GM12878 (cell line): ENCODE measurements around the gene SPDL1. TPM values are rescaled to one million over a fixed set of nuclear protein-coding genes. Genes with fewer than 3 reads are reported as not detected.
A peak's percentile ranks its signal among the peaks of the same experiment; 100 is the strongest.

ENCODE experiments used
- ATAC-seq: fragments of 200-7000 bp; cut with Tn5 transposase; 3 replicates; pipeline ENCODE4 v1.9.1; 2020; ENCODE audit warnings: mild to moderate bottlenecking, moderate library complexity
- BruUV-seq: library from RNA; stranded (reverse); fragments of 400-500 nt; replicated peaks from 2 replicates; lab custom pipeline; 2021; lab: Mats Ljungman, UMichigan
- CTCF ChIA-PET: fragments of 300-600 bp; sonication (Branson Sonifier 250); formaldehyde crosslinking; extraction: SDS; loops from one replicate; lab custom pipeline; 2021; ENCODE audit warnings: inconsistent platforms; lab: Yijun Ruan, JAX
- POLR2A ChIA-PET: fragments of 350-600 bp; formaldehyde crosslinking; extraction: SDS; loops from one replicate; lab custom pipeline; 2021; ENCODE audit warnings: inconsistent platforms; lab: Charles Lee
- RAD21 ChIA-PET: fragments of 300-600 bp; sonication (Branson Sonifier 250); formaldehyde crosslinking; loops from one replicate; lab custom pipeline; 2023; ENCODE audit warnings: antibody characterized with exemption; ENCODE audit not compliant: unreplicated experiment; lab: Charles Lee
- SMC1A ChIA-PET: fragments of 300-600 bp; sonication (Branson Sonifier 250); formaldehyde crosslinking; loops from one replicate; lab custom pipeline; 2023; ENCODE audit not compliant: unreplicated experiment, uncharacterized antibody; lab: Charles Lee
- DNase-seq: peaks from one replicate; pipeline ENCODE4 v3.0.0-alpha.2; 2011; ENCODE audit warnings: low read depth, low spot score
- FAIRE-seq: peaks from 3 replicates; lab custom pipeline; 2011; peaks lifted over from hg19 to GRCh38; lab: Jason Lieb, UNC
- H2AFZ ChIP-seq: 2 replicates; pipeline ENCODE4 v1.6.0; 2011; ENCODE audit warnings: low read depth, low read length, control low read depth; ENCODE audit not compliant: control insufficient read depth
- H3K27ac ChIP-seq: 2 replicates; pipeline ENCODE4 v1.5.1; 2011; ENCODE audit warnings: control low read depth; ENCODE audit not compliant: control insufficient read depth, insufficient read depth
- H3K27me3 ChIP-seq, 2 experiments: replicated peaks in 1 of 2; 2 replicates each; pipeline versions ENCODE4 v1.6.0 to v1.6.1; 2011; ENCODE audit warnings: low read length in 1 of 2; ENCODE audit not compliant: control insufficient read depth in 2 of 2, insufficient read depth in 2 of 2
- H3K36me3 ChIP-seq, 2 experiments: 2 replicates each; pipeline ENCODE4 v1.5.1; 2011; ENCODE audit warnings: low read length in 1 of 2; ENCODE audit not compliant: control insufficient read depth in 2 of 2, insufficient read depth in 2 of 2
- H3K4me1 ChIP-seq: 2 replicates; pipeline ENCODE4 v1.6.1; 2011; ENCODE audit warnings: mild to moderate bottlenecking, low read length, moderate library complexity, mixed read lengths; ENCODE audit not compliant: control insufficient read depth, insufficient read depth
- H3K4me2 ChIP-seq: 2 replicates; pipeline ENCODE4 v1.6.0; 2011; ENCODE audit warnings: control low read depth; ENCODE audit not compliant: control insufficient read depth, insufficient read depth
- H3K4me3 ChIP-seq: fragments of 200-600 bp; sonication (generic); 2 replicates; pipeline ENCODE4 v1.5.1; 2016
- H3K79me2 ChIP-seq: 2 replicates; pipeline ENCODE4 v1.6.0; 2011; ENCODE audit warnings: low read length; ENCODE audit not compliant: control insufficient read depth, insufficient read depth
- H3K9ac ChIP-seq: 2 replicates; pipeline ENCODE4 v1.8.0; 2011; ENCODE audit warnings: low read length, control low read depth, mixed read lengths; ENCODE audit not compliant: control insufficient read depth, insufficient read depth
- H3K9me3 ChIP-seq: replicated peaks from 3 replicates; pipeline ENCODE4 v1.5.1; 2011; ENCODE audit warnings: mild to moderate bottlenecking, low read length; ENCODE audit not compliant: control insufficient read depth, insufficient read depth
- H4K20me1 ChIP-seq: 2 replicates; pipeline ENCODE4 v1.6.0; 2011; ENCODE audit not compliant: control insufficient read depth, insufficient read depth
- BRCA1 ChIP-seq: IDR thresholded peaks from 2 replicates; pipeline ENCODE4 v1.6.1; 2011; ENCODE audit warnings: low read depth, low read length, improper control_type of control experiment
- CEBPB ChIP-seq, 2 experiments: fragments of 150-350 bp in 1 of 2; IDR thresholded peaks; 2 replicates each; pipeline ENCODE4 v1.6.1; 2012 to 2014; ENCODE audit warnings: low read depth in 2 of 2, low read length in 2 of 2, borderline replicate concordance in 1 of 2, inconsistent platforms in 1 of 2
- JUNB ChIP-seq: IDR thresholded peaks from 2 replicates; pipeline ENCODE4 v1.6.1; 2016; ENCODE audit warnings: antibody characterized with exemption, mild to moderate bottlenecking
- MYB ChIP-seq: fragments of 150-350 bp; IDR thresholded peaks from 2 replicates; pipeline ENCODE4 v1.6.1; 2014; ENCODE audit warnings: mild to moderate bottlenecking, low read depth, low read length, borderline replicate concordance
- MYC ChIP-seq: IDR thresholded peaks from 2 replicates; pipeline ENCODE4 v1.6.1; 2011; ENCODE audit warnings: mild to moderate bottlenecking, low read length, moderate library complexity, inconsistent platforms; ENCODE audit not compliant: insufficient read depth, insufficient replicate concordance, insufficient read length, severe bottlenecking
- NFYA ChIP-seq: IDR thresholded peaks from 2 replicates; pipeline ENCODE4 v1.6.1; 2011; ENCODE audit warnings: low read depth, mild to moderate bottlenecking, low read length, improper control_type of control experiment, borderline replicate concordance
- POLR2A ChIP-seq: IDR thresholded peaks from 2 replicates; pipeline ENCODE4 v1.6.1; 2011; ENCODE audit warnings: low read depth, mild to moderate bottlenecking, low read length
- POU2F2 ChIP-seq: IDR thresholded peaks from 3 replicates; pipeline ENCODE4 v1.6.1; 2011; ENCODE audit warnings: low read depth, mild to moderate bottlenecking, low read length, borderline replicate concordance
- RBBP5 ChIP-seq: fragments of 200-600 bp; sonication (generic); conservative IDR thresholded peaks from 2 replicates; pipeline ENCODE4 v1.6.1; 2016
- SP1 ChIP-seq: IDR thresholded peaks from one replicate; pipeline ENCODE4 v1.6.1; 2011; ENCODE audit warnings: low read depth, low read length
- SREBF2 ChIP-seq: IDR thresholded peaks from 2 replicates; pipeline ENCODE4 v1.6.1; 2012; ENCODE audit warnings: mild to moderate bottlenecking, low read length
- STAT1 ChIP-seq: fragments of 450-650 bp; conservative IDR thresholded peaks from 2 replicates; pipeline ENCODE4 v1.6.1; 2014; ENCODE audit warnings: antibody characterized with exemption, mild to moderate bottlenecking
- ZZZ3 ChIP-seq: IDR thresholded peaks from 2 replicates; pipeline ENCODE4 v1.6.1; 2011; ENCODE audit warnings: low read depth; ENCODE audit not compliant: control insufficient read depth, insufficient read length
- WGBS: methylation state at CpG from one replicate; pipeline ENCODE4 v1.1.6; 2016; ENCODE audit warnings: low lambda C conversion rate; ENCODE audit not compliant: insufficient replicate concordance, insufficient coverage; ENCODE audit errors: missing lambda C conversion rate; 5-methylcytosine and 5-hydroxymethylcytosine counted together
- in situ Hi-C: fragments of 300-500 bp; cut with MboI; formaldehyde crosslinking; loops from 9 replicates; pipeline ENCODE4 v1.14.3; 2018; ENCODE audit warnings: mixed read lengths
- intact Hi-C: fragments of 100-400 bp; cut with micrococcal nuclease; formaldehyde crosslinking; loops from one replicate; pipeline ENCODE4 v1.14.2; 2022; ENCODE audit not compliant: unreplicated experiment
- polyA plus RNA-seq, 11 experiments: library from polyadenylated mRNA; depleted of rRNA in 4 of 11; unstranded in 6 of 11; stranded (reverse) in 5 of 11; fragments of >200 nt; fragmentation: Nextera tagmentation in 4 of 11; fragmentation: Illumina TruSeq in 1 of 11; extraction: Ambion mirVana in 4 of 11; extraction: Trizol in 1 of 11; gene quantifications; 1 replicate in 1 of 11; 2 replicates in 10 of 11; pipeline versions ENCODE4 v1.2.1 to v1.2.3, GENCODE V29; 2011 to 2016; ENCODE audit warnings: inconsistent platforms in 2 of 11, missing spikeins in 2 of 11, low read depth in 1 of 11
- total RNA-seq, 4 experiments: library from RNA; depleted of rRNA in 3 of 4; stranded (reverse); fragments of >200 nt in 3 of 4; fragmentation: Illumina TruSeq in 1 of 4; extraction: Trizol in 1 of 4; gene quantifications; 2 replicates each; pipeline versions ENCODE4 v1.2.1 to v1.2.3, GENCODE V29; 2013 to 2021
- TF ChIP-seq, protein P1 (sequence below): fragments of 450-650 bp; IDR thresholded peaks from 2 replicates; pipeline ENCODE4 v1.6.1; 2017; ENCODE audit warnings: borderline replicate concordance
- TF ChIP-seq, protein P2 (sequence below): IDR thresholded peaks from 2 replicates; pipeline ENCODE4 v1.6.1; 2011; ENCODE audit warnings: low read depth, mild to moderate bottlenecking, low read length, moderate library complexity, borderline replicate concordance; ENCODE audit errors: extremely low read depth
- TF ChIP-seq, protein P3 (sequence below), 3 experiments: IDR thresholded peaks in 2 of 3; conservative IDR thresholded peaks in 1 of 3; 2 replicates each; pipeline ENCODE4 v1.5.1; 2011; ENCODE audit warnings: low read depth in 3 of 3, low read length in 3 of 3, mild to moderate bottlenecking in 3 of 3, control low read depth in 2 of 3, moderate library complexity in 2 of 3, inconsistent platforms in 1 of 3, mixed read lengths in 1 of 3; ENCODE audit not compliant: control insufficient read depth in 2 of 3, insufficient read depth in 1 of 3; ENCODE audit errors: extremely low read depth in 1 of 3
- TF ChIP-seq, protein P4 (sequence below): IDR thresholded peaks from 2 replicates; pipeline ENCODE4 v1.6.1; 2012; ENCODE audit warnings: low read depth, low read length, improper control_type of control experiment

SPDL1 gene
- total and polyA plus RNA-seq, 10 of the 15 experiments (the other 5 are each of a cell fraction or from before 2014, with no cell fraction given): 34.2 to 69.9 (median 46.0) TPM

DNA sequence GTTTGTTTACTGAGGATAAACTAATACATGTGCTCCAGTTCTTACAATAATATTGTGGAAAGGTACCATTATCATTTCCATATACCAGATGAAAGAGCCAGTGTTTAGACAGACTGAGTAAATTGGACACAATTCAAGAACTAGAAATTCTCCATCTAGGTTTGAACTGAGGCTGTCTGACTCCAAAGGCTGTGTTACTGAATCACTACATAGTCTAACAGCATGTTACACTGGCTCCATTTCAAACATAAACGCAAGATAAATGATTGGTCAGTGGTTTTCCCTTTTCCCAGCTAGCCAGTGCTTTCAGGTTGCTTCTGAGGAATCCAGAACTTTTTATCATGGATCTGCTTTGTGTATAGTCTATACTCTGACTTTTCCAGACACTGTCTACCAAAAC is 8.1 kb downstream of the SPDL1 start (continued):
- TF ChIP-seq MYC (no peak), POLR2A (no peak), SREBF2 (no peak)

DNA sequence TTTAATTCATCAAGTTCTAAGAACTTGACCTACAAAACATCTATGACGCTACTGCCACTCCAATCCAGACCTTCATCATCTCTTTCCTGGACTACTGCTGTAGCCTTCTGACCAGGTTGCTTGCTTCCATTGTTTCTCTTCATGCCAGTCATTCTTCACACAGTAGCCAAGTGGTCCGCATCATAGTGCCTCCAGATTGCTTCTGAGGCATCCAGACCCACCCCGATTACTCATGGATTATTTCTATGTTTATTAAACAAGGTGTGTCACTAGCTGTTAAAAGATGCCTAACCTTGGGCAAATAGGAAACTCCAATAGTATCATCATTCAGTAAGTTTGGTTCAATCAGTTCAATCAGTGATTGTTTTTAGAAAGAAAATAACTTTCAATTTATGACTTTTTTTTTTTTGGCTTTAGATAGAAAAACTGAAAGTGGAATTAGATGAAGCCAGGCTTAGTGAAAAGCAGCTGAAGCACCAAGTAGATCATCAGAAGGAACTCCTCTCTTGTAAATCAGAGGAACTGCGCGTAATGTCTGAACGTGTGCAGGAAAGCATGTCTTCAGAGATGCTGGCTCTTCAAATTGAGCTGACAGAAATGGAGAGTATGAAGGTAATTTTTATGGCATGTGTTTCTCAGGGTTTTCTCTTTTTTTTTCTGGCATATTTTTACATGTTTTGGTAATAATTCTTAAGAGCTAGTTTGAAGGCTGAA is 9.5 kb downstream of the SPDL1 start:
- H3K4me2 ChIP-seq: no peak overlapping the region
- no peak overlapping the region for H3K9ac ChIP-seq
- H3K27ac ChIP-seq: no peak overlapping the region
- ChIA-PET SMC1A (interaction anchor here (0.7 to 2.6 kb wide), 9 partner anchors 14 to 124 kb away, joined by 3 to 17 read pairs (median 3); partner anchors contain the start of gene DOCK2), RAD21 (interaction anchor here (1.6 kb wide), 1 partner anchor 10 kb away, joined by 3 read pairs; the partner anchor contains the start of gene SPDL1), CTCF (interaction anchor here (0.6 to 4.2 kb wide), 5 partner anchors 8 to 1323 kb away, joined by 3 to 18 read pairs (median 5); no protein-coding TSS in a partner anchor), POLR2A (interaction anchor here (0.9 kb wide), 1 partner anchor 62 kb away, joined by 3 read pairs; no protein-coding TSS in a partner anchor)
- DNase-seq (no peak), FAIRE-seq (peak; percentile 18), ATAC-seq (no peak)
- no peaks in the 10 kb centered on the region for H3K79me2 ChIP-seq
- H3K36me3 ChIP-seq: peaks cover 0 to 32% of the 10 kb centered on the region in 2 experiments
- H4K20me1 ChIP-seq: no peaks in the 10 kb centered on the region
- in situ Hi-C loops (no loop called here), intact Hi-C loops (no loop called here)
- H3K9me3 ChIP-seq: no peaks in the 10 kb centered on the region
- BruUV-seq: no TSS peak
- TF ChIP-seq SP1 (no peak), ZZZ3 (no peak), MYB (no peak), BRCA1 (no peak), JUNB (no peak), STAT1 (no peak), POU2F2 (no peak), CEBPB (IDR thresholded peaks at IDR 0.05; ENCODE audit: borderline replicate concordance in 1 of 2, low read depth in 2 of 2, low read length in 2 of 2) (no peak), NFYA (no peak), RBBP5 (no peak)
- TF ChIP-seq, protein P1, sequence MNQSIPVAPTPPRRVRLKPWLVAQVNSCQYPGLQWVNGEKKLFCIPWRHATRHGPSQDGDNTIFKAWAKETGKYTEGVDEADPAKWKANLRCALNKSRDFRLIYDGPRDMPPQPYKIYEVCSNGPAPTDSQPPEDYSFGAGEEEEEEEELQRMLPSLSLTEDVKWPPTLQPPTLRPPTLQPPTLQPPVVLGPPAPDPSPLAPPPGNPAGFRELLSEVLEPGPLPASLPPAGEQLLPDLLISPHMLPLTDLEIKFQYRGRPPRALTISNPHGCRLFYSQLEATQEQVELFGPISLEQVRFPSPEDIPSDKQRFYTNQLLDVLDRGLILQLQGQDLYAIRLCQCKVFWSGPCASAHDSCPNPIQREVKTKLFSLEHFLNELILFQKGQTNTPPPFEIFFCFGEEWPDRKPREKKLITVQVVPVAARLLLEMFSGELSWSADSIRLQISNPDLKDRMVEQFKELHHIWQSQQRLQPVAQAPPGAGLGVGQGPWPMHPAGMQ: no peak
- TF ChIP-seq, protein P2, sequence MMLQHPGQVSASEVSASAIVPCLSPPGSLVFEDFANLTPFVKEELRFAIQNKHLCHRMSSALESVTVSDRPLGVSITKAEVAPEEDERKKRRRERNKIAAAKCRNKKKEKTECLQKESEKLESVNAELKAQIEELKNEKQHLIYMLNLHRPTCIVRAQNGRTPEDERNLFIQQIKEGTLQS: no peak
- TF ChIP-seq, protein P3, sequence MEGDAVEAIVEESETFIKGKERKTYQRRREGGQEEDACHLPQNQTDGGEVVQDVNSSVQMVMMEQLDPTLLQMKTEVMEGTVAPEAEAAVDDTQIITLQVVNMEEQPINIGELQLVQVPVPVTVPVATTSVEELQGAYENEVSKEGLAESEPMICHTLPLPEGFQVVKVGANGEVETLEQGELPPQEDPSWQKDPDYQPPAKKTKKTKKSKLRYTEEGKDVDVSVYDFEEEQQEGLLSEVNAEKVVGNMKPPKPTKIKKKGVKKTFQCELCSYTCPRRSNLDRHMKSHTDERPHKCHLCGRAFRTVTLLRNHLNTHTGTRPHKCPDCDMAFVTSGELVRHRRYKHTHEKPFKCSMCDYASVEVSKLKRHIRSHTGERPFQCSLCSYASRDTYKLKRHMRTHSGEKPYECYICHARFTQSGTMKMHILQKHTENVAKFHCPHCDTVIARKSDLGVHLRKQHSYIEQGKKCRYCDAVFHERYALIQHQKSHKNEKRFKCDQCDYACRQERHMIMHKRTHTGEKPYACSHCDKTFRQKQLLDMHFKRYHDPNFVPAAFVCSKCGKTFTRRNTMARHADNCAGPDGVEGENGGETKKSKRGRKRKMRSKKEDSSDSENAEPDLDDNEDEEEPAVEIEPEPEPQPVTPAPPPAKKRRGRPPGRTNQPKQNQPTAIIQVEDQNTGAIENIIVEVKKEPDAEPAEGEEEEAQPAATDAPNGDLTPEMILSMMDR (IDR thresholded peaks at IDR 0.05 in 2 of 3, conservative IDR thresholded peaks at IDR 0.05 in 1 of 3; ENCODE audit: control insufficient read depth in 2 of 3, extremely low read depth in 1 of 3, insufficient read depth in 1 of 3, low read depth in 3 of 3, low read length in 3 of 3): no peak
- TF ChIP-seq, protein P4, sequence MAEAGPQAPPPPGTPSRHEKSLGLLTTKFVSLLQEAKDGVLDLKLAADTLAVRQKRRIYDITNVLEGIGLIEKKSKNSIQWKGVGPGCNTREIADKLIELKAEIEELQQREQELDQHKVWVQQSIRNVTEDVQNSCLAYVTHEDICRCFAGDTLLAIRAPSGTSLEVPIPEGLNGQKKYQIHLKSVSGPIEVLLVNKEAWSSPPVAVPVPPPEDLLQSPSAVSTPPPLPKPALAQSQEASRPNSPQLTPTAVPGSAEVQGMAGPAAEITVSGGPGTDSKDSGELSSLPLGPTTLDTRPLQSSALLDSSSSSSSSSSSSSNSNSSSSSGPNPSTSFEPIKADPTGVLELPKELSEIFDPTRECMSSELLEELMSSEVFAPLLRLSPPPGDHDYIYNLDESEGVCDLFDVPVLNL: no peak
- 96% methylated on average over 6 of the region's 6 CpGs for WGBS
- H3K4me1 ChIP-seq: no peaks in the 10 kb centered on the region
- H3K27me3 ChIP-seq: no peaks in the 10 kb centered on the region
- no peak overlapping the region for H3K4me3 ChIP-seq
- no peak overlapping the region for H2AFZ ChIP-seq
